ENCODE measurements around the gene PANK1. TPM values are rescaled to one million over a fixed set of nuclear protein-coding genes. Genes with fewer than 3 reads are reported as not detected.

Gene PANK1
- total RNA-seq, 1 experiment from 2014 or later, result 24.9 TPM

DNA sequence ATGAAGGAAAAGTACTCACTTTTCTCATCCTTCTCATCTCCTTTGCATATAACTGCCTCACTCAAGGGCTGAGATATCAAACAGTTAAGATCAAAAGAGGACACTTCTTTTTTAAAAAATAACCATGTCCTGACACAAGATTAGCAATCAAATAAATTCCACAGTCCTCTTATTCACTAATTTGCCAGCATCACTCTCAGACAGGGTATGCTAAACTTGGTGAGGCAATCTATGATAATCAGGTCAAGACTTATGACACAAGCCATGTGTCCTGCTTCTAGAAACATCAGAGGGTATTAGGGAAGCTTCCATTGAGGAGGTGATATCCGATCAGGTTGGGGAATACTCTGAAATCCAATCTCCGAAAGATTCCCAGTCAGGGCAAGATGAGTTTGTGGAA is 10.4 kb downstream of the PANK1 start:
- DNase-seq (ENCODE audit: low spot score) (no peak), ATAC-seq (no peak)
- H3K9me3 Mint-ChIP-seq, result no peaks in the 10 kb centered on the region
- H3K4me1 Mint-ChIP-seq, result no peaks in the 10 kb centered on the region
- no peak overlapping the region; the same call in 1 of the 2 replicates for H3K27ac Mint-ChIP-seq
- TF ChIP-seq, protein P1, sequence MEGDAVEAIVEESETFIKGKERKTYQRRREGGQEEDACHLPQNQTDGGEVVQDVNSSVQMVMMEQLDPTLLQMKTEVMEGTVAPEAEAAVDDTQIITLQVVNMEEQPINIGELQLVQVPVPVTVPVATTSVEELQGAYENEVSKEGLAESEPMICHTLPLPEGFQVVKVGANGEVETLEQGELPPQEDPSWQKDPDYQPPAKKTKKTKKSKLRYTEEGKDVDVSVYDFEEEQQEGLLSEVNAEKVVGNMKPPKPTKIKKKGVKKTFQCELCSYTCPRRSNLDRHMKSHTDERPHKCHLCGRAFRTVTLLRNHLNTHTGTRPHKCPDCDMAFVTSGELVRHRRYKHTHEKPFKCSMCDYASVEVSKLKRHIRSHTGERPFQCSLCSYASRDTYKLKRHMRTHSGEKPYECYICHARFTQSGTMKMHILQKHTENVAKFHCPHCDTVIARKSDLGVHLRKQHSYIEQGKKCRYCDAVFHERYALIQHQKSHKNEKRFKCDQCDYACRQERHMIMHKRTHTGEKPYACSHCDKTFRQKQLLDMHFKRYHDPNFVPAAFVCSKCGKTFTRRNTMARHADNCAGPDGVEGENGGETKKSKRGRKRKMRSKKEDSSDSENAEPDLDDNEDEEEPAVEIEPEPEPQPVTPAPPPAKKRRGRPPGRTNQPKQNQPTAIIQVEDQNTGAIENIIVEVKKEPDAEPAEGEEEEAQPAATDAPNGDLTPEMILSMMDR (IDR thresholded peaks at IDR 0.05), result no peak
- TF ChIP-seq, protein P2, sequence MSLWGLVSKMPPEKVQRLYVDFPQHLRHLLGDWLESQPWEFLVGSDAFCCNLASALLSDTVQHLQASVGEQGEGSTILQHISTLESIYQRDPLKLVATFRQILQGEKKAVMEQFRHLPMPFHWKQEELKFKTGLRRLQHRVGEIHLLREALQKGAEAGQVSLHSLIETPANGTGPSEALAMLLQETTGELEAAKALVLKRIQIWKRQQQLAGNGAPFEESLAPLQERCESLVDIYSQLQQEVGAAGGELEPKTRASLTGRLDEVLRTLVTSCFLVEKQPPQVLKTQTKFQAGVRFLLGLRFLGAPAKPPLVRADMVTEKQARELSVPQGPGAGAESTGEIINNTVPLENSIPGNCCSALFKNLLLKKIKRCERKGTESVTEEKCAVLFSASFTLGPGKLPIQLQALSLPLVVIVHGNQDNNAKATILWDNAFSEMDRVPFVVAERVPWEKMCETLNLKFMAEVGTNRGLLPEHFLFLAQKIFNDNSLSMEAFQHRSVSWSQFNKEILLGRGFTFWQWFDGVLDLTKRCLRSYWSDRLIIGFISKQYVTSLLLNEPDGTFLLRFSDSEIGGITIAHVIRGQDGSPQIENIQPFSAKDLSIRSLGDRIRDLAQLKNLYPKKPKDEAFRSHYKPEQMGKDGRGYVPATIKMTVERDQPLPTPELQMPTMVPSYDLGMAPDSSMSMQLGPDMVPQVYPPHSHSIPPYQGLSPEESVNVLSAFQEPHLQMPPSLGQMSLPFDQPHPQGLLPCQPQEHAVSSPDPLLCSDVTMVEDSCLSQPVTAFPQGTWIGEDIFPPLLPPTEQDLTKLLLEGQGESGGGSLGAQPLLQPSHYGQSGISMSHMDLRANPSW (CRISPR knock-in tag; conservative IDR thresholded peaks at IDR 0.05; ENCODE audit: low read depth), result no peak
- TF ChIP-seq CREB1 (CRISPR knock-in tag; IDR thresholded peaks at IDR 0.05), result no peak
- CTCF ChIA-PET, result interaction anchor here (1.1 kb wide), 1 partner anchor 34 kb away, joined by 3 read pairs; no protein-coding TSS in a partner anchor
- POLR2A ChIA-PET, result no interaction called here
- peaks cover 19% of the 10 kb centered on the region for H3K36me3 Mint-ChIP-seq
- no peak overlapping the region for H3K4me3 Mint-ChIP-seq
- no peaks in the 10 kb centered on the region for H3K27me3 Mint-ChIP-seq (ENCODE audit: low read depth)

DNA sequence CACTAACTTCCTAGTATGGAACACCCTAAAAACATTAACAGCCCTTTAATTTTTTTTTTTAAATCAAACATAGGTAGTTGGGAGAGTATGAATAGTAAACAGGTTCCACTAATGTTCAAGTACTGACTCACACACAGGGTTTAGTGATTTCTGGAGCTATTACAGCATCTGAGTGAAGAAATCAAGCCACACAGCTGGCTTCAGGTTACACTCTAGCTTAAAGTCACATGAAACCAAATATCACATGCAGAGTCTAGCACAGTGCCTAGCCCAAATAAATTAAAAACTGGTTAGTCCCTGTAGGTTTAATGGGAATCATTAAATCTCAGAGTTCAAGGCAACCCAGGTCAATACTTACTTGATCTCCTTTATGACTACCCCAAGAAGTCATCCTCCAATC is 11.6 kb downstream of the PANK1 start:
- no peak overlapping the region for H3K4me3 Mint-ChIP-seq
- no peaks in the 10 kb centered on the region for H3K27me3 Mint-ChIP-seq (ENCODE audit: low read depth)
- ATAC-seq, result no peak
- H3K27ac Mint-ChIP-seq, result no peak overlapping the region
- no peak for TF ChIP-seq TP53 (CRISPR knock-in tag; IDR thresholded peaks at IDR 0.05)
- no peak for TF ChIP-seq JUN (CRISPR knock-in tag; IDR thresholded peaks at IDR 0.05)
- TF ChIP-seq, protein P3, sequence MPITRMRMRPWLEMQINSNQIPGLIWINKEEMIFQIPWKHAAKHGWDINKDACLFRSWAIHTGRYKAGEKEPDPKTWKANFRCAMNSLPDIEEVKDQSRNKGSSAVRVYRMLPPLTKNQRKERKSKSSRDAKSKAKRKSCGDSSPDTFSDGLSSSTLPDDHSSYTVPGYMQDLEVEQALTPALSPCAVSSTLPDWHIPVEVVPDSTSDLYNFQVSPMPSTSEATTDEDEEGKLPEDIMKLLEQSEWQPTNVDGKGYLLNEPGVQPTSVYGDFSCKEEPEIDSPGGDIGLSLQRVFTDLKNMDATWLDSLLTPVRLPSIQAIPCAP (CRISPR knock-in tag; IDR thresholded peaks at IDR 0.05), result no peak
- peaks cover 19% of the 10 kb centered on the region for H3K36me3 Mint-ChIP-seq
- POLR2A ChIA-PET, result no interaction called here
- DNase-seq (ENCODE audit: low spot score), result no peak
- H3K4me1 Mint-ChIP-seq, result no peaks in the 10 kb centered on the region
- CTCF ChIA-PET, result interaction anchor here (1.1 kb wide), 1 partner anchor 35 kb away, joined by 3 read pairs; no protein-coding TSS in a partner anchor
- H3K9me3 Mint-ChIP-seq, result no peaks in the 10 kb centered on the region

GRCh38 chr10:89632824-89633223 is 12.2 kb downstream of the PANK1 start:
- Mint-ChIP-seq H3K9me3 (no peaks in the 10 kb centered on the region), H3K4me3 (no peak overlapping the region), H3K4me1 (no peaks in the 10 kb centered on the region), H3K27me3 (ENCODE audit: low read depth) (no peaks in the 10 kb centered on the region), H3K36me3 (peaks cover 19% of the 10 kb centered on the region), H3K27ac (peak overlapping the region; percentile 51; the same call in 1 of the 2 replicates)
- ChIA-PET CTCF (no interaction called here), POLR2A (no interaction called here)
- DNase-seq (ENCODE audit: low spot score), result no peak
- TF ChIP-seq ZNF396 (CRISPR knock-in tag; IDR thresholded peaks at IDR 0.05; ENCODE audit: borderline replicate concordance) (no peak), USF1 (CRISPR knock-in tag; IDR thresholded peaks at IDR 0.05) (no peak), GABPB1 (CRISPR knock-in tag; IDR thresholded peaks at IDR 0.05) (no peak), SMAD3 (CRISPR knock-in tag; IDR thresholded peaks at IDR 0.05; ENCODE audit: borderline replicate concordance) (no peak), ZNF671 (CRISPR knock-in tag; IDR thresholded peaks at IDR 0.05) (no peak)
- TF ChIP-seq, protein P1 (IDR thresholded peaks at IDR 0.05), result no peak
- TF ChIP-seq, protein P4, sequence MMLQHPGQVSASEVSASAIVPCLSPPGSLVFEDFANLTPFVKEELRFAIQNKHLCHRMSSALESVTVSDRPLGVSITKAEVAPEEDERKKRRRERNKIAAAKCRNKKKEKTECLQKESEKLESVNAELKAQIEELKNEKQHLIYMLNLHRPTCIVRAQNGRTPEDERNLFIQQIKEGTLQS (CRISPR knock-in tag; conservative IDR thresholded peaks at IDR 0.05), result no peak
- no peak for ATAC-seq
